OCI-LY3 (cell line): ENCODE data around the gene C9orf50.

Experiments used
- H2AFZ ChIP-seq: fragments of 200-600, 300-600 bp; shearing (Covaris generic); 2 replicates; pipeline ENCODE4 v1.6.0; 2014; ENCODE audit warnings: antibody characterized with exemption, low read depth, low read length
- H3K27ac ChIP-seq: fragments of 200-600, 300-600 bp; sonication (generic); 2 replicates; pipeline ENCODE4 v1.5.1; 2014; ENCODE audit warnings: mild to moderate bottlenecking, low read length, moderate library complexity, mixed read lengths
- H3K27me3 ChIP-seq: fragments of 200-600, 300-600 bp; sonication (generic); 2 replicates; pipeline ENCODE4 v1.6.1; 2014; ENCODE audit warnings: low read depth, low read length, mixed read lengths
- H3K36me3 ChIP-seq: fragments of 200-600, 300-600 bp; sonication (generic); replicated peaks from 2 replicates; pipeline ENCODE3; 2014; ENCODE audit warnings: low read depth, low read length, mixed read lengths
- H3K4me1 ChIP-seq: fragments of 300-600, 200-600 bp; sonication (generic); 2 replicates; pipeline ENCODE4 v1.6.1; 2014; ENCODE audit warnings: low read length, mixed read lengths
- H3K4me2 ChIP-seq: fragments of 200-600, 300-600 bp; sonication (generic); 2 replicates; pipeline ENCODE4 v1.6.1; 2014; ENCODE audit warnings: low read length, mixed read lengths
- H3K4me3 ChIP-seq: fragments of 300-600, 200-600 bp; sonication (generic); 2 replicates; pipeline ENCODE4 v1.5.1; 2014; ENCODE audit warnings: antibody characterized with exemption, mild to moderate bottlenecking, low read length, moderate library complexity
- H3K79me2 ChIP-seq: fragments of 300-600, 200-600 bp; shearing (Covaris generic); 2 replicates; pipeline ENCODE4 v1.6.1; 2014; ENCODE audit warnings: mild to moderate bottlenecking, low read length, mixed read lengths
- H3K9ac ChIP-seq: fragments of 300-600, 200-600 bp; shearing (Covaris generic); 2 replicates; pipeline ENCODE4 v1.6.0; 2014; ENCODE audit warnings: mild to moderate bottlenecking, low read length, moderate library complexity
- H3K9me3 ChIP-seq: fragments of 200-600, 300-600 bp; shearing (Covaris generic); 2 replicates; pipeline ENCODE4 v1.6.1; 2014; ENCODE audit warnings: low read length, mixed read lengths; ENCODE audit not compliant: insufficient read depth
- H4K20me1 ChIP-seq: fragments of 200-600, 300-600 bp; sonication (generic); 2 replicates; pipeline ENCODE4 v1.6.1; 2016; ENCODE audit warnings: low read length, mixed read lengths; ENCODE audit not compliant: insufficient read depth
- CTCF ChIP-seq: fragments of 200-600, 300-600 bp; sonication (generic); IDR thresholded peaks from 2 replicates; pipeline ENCODE4 v1.5.1; 2014; ENCODE audit warnings: antibody characterized with exemption, low read length, low read depth
- EZH2phosphoT487 ChIP-seq: fragments of 200-600 bp; shearing (Covaris generic); IDR thresholded peaks from 2 replicates; pipeline ENCODE4 v1.6.1; 2018; ENCODE audit warnings: antibody characterized with exemption, mixed run types, low read depth

The C9orf50 gene

GRCh38 chr9:129643706-129644105 is 22.8 kb upstream of the C9orf50 start:
- H3K9me3 ChIP-seq, result no peaks in the 10 kb centered on the region
- peaks cover 4% of the 10 kb centered on the region for H3K36me3 ChIP-seq
- peaks cover 13% of the 10 kb centered on the region for H3K4me1 ChIP-seq
- no peak overlapping the region for H3K27ac ChIP-seq
- no peak overlapping the region for H3K9ac ChIP-seq
- no peak overlapping the region for H3K4me2 ChIP-seq
- peaks cover 23% of the 10 kb centered on the region for H3K79me2 ChIP-seq
- TF ChIP-seq CTCF (no peak), EZH2phosphoT487 (no peak)
- H2AFZ ChIP-seq, result no peak overlapping the region
- no peak overlapping the region for H3K4me3 ChIP-seq
- H3K27me3 ChIP-seq, result no peaks in the 10 kb centered on the region
- H4K20me1 ChIP-seq, result 0 out of 2 replicates have a peak, but pooled peaks cover 3% of the 10 kb centered on the region

- Histone ChIP-seq H4K20me1 (0 out of 2 replicates have a peak, but pooled peaks cover 3% of the 10 kb centered on the region), H3K27ac (peak within 1 kb of the TSS; percentile 9; the same call in 1 of the 2 replicates), H3K4me1 (peaks cover 13% of the 10 kb centered on the region), H2AFZ (peak within 1 kb of the TSS; percentile 98), H3K9me3 (no peaks in the 10 kb centered on the region), H3K36me3 (peaks cover 8% of the 10 kb centered on the region), H3K4me2 (peak within 1 kb of the TSS; percentile 98), H3K4me3 (peak within 1 kb of the TSS; percentile 98), H3K9ac (peak within 1 kb of the TSS; percentile 73), H3K27me3 (no peaks in the 10 kb centered on the region), H3K79me2 (peaks cover 23% of the 10 kb centered on the region)
- TF ChIP-seq EZH2phosphoT487 (no peak), CTCF (peak; percentile 99)
Observed at GRCh38 chr9:129641750-129642585, 21.1 kb upstream of the C9orf50 start, which contains the start of gene ASB6. ASB6 (minus strand) TSS chr9:129642151; CDS start chr9:129641999, 152 bp downstream.

- H2AFZ ChIP-seq, result 0 out of 2 replicates have a peak overlapping the region, but pooled peaks have one; percentile 98
- H3K4me1 ChIP-seq, result peaks cover 13% of the 10 kb centered on the region
- no peaks in the 10 kb centered on the region for H3K9me3 ChIP-seq
- peaks cover 10% of the 10 kb centered on the region for H3K36me3 ChIP-seq
- no peaks in the 10 kb centered on the region for H3K27me3 ChIP-seq
- H3K4me3 ChIP-seq, result peak overlapping the region; percentile 98
- 0 out of 2 replicates have a peak, but pooled peaks cover 3% of the 10 kb centered on the region for H4K20me1 ChIP-seq
- TF ChIP-seq EZH2phosphoT487, result no peak
- TF ChIP-seq CTCF, result no peak
- H3K9ac ChIP-seq, result peak overlapping the region; percentile 73
- H3K79me2 ChIP-seq, result peaks cover 23% of the 10 kb centered on the region
- no peak overlapping the region for H3K27ac ChIP-seq
- peak overlapping the region; percentile 98 for H3K4me2 ChIP-seq
Observed at GRCh38 chr9:129640871-129641749, 20.2 kb upstream of the C9orf50 start.
